Hematopoietic multipotent progenitor cell treated with erythropoietin and hydrocortisone succinate and interleukin-3 and kit ligand, for 17 days (in vitro differentiated cells): ENCODE results near the gene LUC7L.
A peak's percentile ranks its signal among the peaks of the same experiment; 100 is the strongest.

ENCODE experiments used
- DNase-seq: peaks from one replicate; pipeline ENCODE4 v3.0.0-alpha.2; 2015; ENCODE audit warnings: low spot score

Gene LUC7L

DNA sequence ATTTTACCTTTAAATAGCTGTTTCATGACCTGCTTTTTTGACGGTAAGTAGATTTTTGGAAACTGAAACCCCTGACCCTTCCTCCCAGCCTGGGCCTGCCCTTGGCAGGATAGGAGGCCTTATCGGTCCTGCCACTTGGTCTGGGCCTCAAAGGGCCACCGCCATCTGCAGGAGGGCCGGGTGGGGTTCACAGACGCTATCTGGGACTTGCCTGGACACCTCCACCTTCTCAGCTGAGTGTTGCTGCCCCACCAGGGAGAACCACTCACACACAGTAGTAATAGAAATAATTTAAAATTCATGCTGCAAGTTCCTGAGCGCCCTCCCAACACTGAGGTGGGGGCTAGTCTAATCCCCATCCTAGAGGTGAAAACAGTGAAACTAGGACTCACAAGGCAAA, 86.2 kb downstream of the LUC7L start:
- peak; percentile 92 for DNase-seq

DNA sequence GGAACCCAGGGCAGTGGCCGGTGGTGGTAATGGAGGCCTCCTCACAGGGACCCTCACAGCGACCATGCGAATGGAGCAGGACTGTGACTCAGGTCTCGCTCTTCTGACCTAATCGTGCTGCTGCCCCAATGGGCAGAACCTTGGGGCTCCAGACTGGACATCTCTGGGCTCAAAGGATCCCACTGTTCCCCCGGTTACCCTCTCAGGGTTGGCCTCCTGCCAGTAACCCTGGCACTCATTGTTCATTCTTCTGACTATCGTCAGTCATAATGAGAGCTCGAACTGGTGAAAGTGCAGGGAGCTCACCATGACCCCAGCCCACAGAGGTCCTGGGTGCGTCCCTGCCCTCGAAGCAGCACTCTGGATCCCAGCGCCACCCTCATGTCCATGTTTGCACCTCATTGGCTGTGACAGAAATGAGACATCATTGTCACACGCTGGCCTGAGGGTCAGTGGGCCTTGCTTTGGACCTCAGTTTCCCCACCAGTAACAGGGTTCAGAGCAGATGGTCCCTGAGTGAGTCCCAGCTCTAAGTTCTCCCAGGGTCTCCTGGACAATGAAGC, 86.8 kb downstream of the LUC7L start:
- DNase-seq = no peak

DNA sequence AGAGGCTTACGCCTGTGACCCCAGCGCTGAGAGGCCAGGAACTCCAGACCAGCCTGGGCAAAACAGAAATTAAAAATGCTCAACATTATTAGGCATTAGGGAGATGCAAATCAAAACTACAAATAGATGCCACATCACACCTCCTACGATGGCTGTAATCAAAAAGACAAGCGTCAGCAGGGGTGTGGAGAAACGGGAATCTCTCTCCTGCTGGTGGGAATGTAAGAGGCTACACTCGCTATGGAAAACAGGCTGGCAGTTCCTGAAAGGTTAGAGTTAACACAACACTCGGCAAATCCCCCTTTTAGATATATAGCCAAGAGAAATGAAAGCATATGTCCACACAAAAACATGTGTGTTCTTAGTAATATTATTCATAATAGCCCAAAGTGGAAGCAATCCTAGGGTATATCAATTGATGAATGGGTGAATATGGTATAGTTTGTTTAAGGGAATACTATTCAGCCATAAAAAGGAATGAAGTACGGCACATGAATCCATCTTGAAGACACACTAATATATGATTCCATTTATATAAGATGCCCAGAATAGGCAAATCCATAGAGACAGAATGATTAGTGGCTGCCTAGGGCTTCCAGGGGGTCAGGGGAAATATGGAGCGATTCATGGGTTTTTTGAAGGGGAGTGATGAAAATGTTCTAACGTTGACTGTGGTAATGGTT, 88.9 kb downstream of the LUC7L start:
- peak; percentile 30 for DNase-seq
